GM18505 (cell line): ENCODE data around the gene NUDT22.

Source experiments
- ATAC-seq: cut with Tn5 transposase; IDR thresholded peaks from one replicate; pipeline ENCODE4 v1.9.1; 2021; ENCODE audit not compliant: unreplicated experiment
- POLR2A ChIP-seq: IDR thresholded peaks from 4 replicates; pipeline ENCODE4 v1.6.1; 2011; ENCODE audit warnings: borderline replicate concordance; ENCODE audit not compliant: insufficient read depth, insufficient read length; ENCODE audit errors: extremely low read depth

The NUDT22 gene

GRCh38 chr11:64246871-64247728 lies 21.0 kb downstream of the NUDT22 start, which contains the start of gene PPP1R14B:
Gene PPP1R14B, minus strand, starts transcription at chr11:64246943. Its CDS starts 270 bp downstream, at chr11:64246673.
- ATAC-seq: no peak
- TF ChIP-seq POLR2A: no peak

GRCh38 chr11:64247729-64248531 lies 21.9 kb downstream of the NUDT22 start:
- no peak for ATAC-seq
- TF ChIP-seq POLR2A: no peak

DNA sequence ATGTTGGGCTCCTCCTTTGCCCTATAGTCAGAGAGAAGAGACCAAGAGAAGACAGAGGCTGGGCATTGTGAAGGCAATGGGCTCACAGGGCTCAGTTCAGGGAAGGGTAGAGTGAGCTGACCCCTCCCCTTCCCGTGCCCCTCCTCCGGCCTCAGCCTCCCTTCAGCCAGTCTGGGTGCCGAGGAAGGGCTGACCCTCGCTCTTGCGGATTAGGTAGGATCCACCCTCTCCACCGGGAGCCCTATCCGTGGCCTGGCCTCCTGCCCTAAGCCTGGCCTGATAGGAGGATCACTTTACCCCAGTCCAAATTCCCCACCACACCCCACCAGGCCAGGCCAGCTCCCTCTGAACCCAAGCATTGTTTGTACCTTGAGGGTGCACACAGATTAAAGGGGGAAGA lies 22.5 kb downstream of the NUDT22 start:
- ATAC-seq: no peak
- TF ChIP-seq POLR2A: no peak

DNA sequence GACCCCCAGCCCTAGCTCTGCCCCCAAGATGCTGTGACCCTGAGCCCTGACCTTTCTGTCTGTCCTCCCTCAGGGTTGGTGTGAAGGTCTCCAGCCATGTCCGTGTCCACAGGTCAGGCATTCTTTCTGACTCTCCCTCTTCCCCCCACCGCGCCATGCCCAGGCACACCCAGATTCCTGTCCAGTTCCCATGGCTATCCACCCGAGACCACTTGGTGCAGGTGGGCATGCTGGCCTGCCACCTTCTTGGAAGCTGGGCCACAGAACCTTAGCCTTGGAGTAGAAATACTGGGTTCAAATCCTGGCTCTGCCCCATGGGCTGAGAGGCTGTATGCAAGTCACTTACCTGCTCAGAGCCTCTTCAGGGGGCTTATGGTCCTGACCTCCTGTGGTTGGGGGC lies 23.0 kb downstream of the NUDT22 start:
- no peak for TF ChIP-seq POLR2A
- no peak for ATAC-seq

- TF ChIP-seq POLR2A: no peak
- ATAC-seq: no peak
Measured at GRCh38 chr11:64249563-64250414, 23.7 kb downstream of the NUDT22 start.

- TF ChIP-seq POLR2A: no peak
- no peak for ATAC-seq
Measured at GRCh38 chr11:64250415-64251015, 24.4 kb downstream of the NUDT22 start.

DNA sequence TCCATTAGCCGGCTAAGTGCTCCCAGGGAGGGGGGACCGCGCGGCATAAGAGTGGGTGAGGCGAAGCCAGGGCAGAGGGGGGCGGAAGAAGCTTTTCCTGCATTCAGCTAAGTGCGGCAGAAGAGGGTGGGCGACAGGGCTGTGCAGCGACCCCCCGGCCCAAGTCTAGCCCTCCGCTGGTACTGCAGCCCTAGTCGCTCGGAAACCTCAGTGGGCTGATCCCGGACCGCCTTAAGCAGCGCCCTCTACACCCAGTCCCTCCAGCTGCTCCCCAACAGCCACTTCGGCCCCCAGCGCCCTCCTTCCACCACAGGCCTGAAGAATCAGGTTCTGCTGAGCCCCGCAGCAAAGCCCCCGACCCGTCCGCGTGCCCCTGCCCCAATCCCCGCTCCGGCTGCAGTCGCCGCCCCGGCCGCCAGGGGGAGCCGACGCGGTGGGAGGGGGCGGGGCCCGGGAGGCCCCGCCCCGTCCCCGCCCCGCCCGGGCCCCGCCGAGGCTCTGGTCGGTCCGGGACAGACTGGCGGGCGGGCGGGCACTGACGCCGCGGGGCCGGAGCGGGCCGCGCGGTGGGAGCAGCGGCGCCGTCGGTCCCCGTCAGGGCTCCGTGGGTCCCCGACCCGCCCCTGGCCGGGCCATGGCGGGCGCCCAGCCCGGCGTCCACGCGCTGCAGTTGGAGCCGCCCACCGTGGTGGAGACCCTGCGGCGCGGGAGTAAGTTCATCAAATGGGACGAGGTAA lies 25.1 kb downstream of the NUDT22 start, which contains the start of gene PLCB3:
Gene PLCB3 (plus strand): TSS at position 515 of the 737 bp plus-strand sequence. CDS start 120 bp downstream, at position 635.
- peak; percentile 46 for TF ChIP-seq POLR2A
- peak; percentile 38 for ATAC-seq

DNA sequence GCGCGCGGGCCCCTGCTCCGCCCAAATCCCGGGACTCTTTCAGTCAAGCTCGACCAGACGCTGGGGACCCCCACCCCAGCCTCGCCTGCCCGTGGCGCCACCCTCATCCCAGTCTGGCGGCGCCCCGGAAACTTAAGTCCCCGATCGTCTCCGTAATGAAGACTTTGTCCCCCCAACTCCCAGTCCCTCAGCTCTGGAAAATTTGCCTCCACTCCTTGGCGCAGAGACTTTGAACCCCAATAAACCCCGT lies 25.6 kb downstream of the NUDT22 start:
- no peak for TF ChIP-seq POLR2A
- peak; percentile 11 for ATAC-seq

DNA sequence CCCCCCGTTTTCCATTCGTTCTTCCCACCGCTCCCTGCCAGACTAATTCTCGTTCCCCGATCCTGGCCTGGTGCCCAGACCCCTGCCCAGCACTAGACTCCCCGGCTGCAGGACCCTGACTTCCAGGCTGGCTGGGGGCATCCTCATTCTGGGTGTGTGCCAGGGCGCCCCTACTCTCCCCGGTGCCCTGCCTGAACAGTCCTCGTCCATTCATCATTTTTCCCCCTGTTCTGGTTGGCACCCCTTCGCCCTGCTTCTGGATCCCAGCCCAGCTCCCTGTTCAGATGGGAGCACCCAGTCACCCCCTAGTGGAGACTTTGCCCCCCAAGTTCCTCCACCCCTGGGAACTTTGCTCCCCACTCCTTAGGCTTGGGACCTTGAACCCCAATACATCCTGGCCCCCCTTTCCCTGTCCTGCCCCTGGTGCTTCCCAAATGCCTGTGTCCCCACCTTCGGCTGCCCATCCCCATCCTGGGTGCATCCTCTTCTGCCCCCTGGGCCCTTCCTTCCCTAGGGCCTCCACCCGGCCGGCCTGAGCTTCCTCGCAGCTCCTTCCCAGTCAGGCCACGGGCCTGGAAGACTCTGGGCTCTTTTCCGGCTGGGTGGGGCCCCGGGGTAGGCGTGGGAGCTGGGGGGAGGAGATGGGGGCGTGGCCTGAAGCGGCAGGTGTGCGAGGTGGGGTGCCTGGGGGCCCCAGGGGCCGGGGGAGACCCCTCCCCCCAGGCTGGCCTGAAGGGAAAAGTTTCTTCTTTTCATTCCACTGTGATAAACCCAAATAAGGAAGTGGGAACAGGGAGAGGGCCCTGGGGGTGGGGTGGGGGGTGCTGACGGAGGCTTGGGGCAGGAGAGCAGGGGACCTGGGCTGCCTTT lies 26.2 kb downstream of the NUDT22 start:
- TF ChIP-seq POLR2A: no peak
- no peak for ATAC-seq

DNA sequence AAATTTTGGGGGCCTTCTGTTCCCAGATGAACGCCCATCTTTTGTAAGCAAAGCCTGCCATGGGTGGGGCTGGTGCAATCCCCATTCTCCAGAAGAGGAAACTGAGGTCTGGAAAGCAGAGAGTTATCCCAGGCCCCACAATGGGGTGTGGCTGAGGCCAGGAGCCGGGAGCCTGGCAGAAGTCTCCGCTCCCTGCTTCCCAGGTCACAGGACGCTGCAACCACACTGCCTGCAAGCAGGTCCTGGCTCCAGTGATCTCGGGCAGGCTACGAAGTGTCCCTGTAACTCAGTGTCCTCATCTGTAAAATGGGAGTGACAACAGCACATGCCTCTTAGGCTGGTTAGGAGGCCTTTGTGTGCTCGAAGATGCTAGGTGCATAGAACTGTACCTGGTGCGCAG lies 27.0 kb downstream of the NUDT22 start:
- no peak for TF ChIP-seq POLR2A
- no peak for ATAC-seq

DNA sequence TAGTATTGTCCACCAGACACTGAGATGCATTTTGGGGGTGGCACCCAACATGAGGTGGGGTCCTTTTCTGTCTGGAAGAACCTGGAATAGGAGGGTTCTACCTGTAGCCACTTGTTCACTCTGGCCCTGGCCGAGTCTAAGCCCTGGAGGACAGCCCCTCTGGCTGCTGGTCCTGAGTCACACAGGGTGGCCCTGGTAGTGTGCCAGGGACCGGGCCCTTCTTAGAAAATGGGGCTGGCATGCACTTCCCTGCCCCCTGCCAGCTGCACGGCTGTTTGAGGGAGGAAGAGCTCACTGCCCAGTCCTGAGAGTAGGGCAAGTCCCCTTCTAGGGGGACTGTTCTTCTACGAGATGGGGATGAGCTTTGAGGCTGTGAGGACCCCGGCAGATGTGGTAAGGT lies 27.4 kb downstream of the NUDT22 start:
- ATAC-seq: no peak
- TF ChIP-seq POLR2A: no peak
